Measurements from ENCODE around the gene SLC10A6. TPM values are rescaled to one million over a fixed set of nuclear protein-coding genes. Genes with fewer than 3 reads are reported as not detected.

Gene SLC10A6, protein sequence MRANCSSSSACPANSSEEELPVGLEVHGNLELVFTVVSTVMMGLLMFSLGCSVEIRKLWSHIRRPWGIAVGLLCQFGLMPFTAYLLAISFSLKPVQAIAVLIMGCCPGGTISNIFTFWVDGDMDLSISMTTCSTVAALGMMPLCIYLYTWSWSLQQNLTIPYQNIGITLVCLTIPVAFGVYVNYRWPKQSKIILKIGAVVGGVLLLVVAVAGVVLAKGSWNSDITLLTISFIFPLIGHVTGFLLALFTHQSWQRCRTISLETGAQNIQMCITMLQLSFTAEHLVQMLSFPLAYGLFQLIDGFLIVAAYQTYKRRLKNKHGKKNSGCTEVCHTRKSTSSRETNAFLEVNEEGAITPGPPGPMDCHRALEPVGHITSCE
- total RNA-seq (2021), result not detected in 2 replicates
- long read RNA-seq, result 0 reads

DNA sequence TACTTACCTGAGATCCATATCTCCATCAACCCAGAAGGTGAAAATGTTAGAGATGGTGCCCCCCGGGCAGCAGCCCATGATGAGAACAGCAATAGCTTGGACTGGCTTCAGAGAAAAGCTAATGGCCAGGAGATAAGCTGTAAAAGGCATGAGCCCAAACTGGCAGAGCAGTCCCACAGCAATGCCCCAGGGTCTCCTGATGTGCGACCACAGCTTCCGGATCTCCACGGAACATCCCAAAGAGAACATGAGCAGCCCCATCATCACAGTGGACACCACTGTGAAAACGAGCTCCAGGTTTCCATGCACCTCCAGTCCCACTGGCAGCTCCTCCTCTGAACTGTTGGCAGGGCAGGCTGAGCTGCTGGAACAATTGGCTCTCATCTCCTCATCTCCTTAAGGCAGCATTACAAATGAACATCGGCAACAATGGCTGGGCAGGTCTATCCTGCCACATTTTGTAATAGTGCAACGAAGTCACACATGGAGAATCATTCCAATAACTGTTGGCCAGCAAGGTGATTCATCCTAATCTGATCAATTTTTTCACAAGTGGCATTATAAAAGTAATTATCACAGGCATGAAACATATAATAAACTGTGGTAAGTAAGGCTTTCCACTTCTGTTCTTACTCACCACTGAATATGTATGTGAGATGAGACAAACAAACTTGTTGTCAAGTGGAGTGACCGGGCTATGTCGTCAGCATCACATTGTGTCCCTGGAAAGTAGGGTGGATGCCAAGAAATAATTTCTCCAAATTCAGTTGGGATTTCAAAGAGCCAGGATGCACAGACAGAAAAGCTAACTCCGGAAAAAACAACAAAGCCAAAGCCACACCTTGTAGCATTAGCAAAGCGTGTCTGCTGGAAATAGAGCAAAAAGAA, at the start of gene SLC10A6:
Gene SLC10A6, minus strand, starts transcription at position 653 of the 888 bp plus-strand sequence. Its CDS starts 269 bp downstream, at position 384.
- Histone ChIP-seq H3K23ac (ENCODE audit: insufficient read length, low read depth, low read length) (no peak within 1 kb of the TSS), H2BK15ac (ENCODE audit: low read depth, low read length) (no peak within 1 kb of the TSS), H3K9ac (ENCODE audit: extremely low read depth, insufficient read length, low read length) (no peak within 1 kb of the TSS), H3K4ac (ENCODE audit: low read depth, low read length) (no peak within 1 kb of the TSS), H3K4me1 (ENCODE audit: insufficient read depth, low read length) (no peaks in the 10 kb centered on the region; the same call in 1 of the 2 replicates), H3T11ph (ENCODE audit: low read length) (no peak within 1 kb of the TSS), H3K4me2 (ENCODE audit: insufficient read depth, insufficient read length, low read length) (no peak within 1 kb of the TSS), H4K20me1 (ENCODE audit: control insufficient read depth, insufficient read depth, insufficient read length) (no peaks in the 10 kb centered on the region), H3K14ac (ENCODE audit: insufficient read depth, low read length) (no peak within 1 kb of the TSS; the same call in 1 of the 2 replicates), H3K79me1 (ENCODE audit: insufficient read depth, low read depth, low read length, poor library complexity, severe bottlenecking) (no peaks in the 10 kb centered on the region), H4K91ac (ENCODE audit: insufficient read length, low read depth, low read length) (no peak within 1 kb of the TSS), H2BK12ac (ENCODE audit: insufficient read length, low read depth, low read length) (no peak within 1 kb of the TSS), H2BK20ac (ENCODE audit: low read depth, low read length, poor library complexity, severe bottlenecking) (no peak within 1 kb of the TSS), H3K27ac (ENCODE audit: insufficient read length, low read depth, low read length) (no peak within 1 kb of the TSS), H4K5ac (ENCODE audit: insufficient read length, low read depth, low read length) (no peak within 1 kb of the TSS), H4K8ac (replicated peaks; ENCODE audit: insufficient read length, low read depth, low read length) (no peak within 1 kb of the TSS), H2BK120ac (ENCODE audit: low read depth, low read length, poor library complexity, severe bottlenecking) (no peak within 1 kb of the TSS), H2AFZ (ENCODE audit: low read length) (no peak within 1 kb of the TSS), H3K23me2 (ENCODE audit: insufficient read length, low read depth, low read length, poor library complexity, severe bottlenecking) (no peaks in the 10 kb centered on the region), H3K79me2 (ENCODE audit: insufficient read depth, low read length) (no peaks in the 10 kb centered on the region), H3K9me3 (ENCODE audit: control insufficient read depth, low read depth, low read length) (no peaks in the 10 kb centered on the region), H2BK5ac (ENCODE audit: insufficient read length, low read length) (no peak within 1 kb of the TSS), H2AK5ac (ENCODE audit: insufficient read length, low read length) (no peak within 1 kb of the TSS), H3K56ac (ENCODE audit: insufficient read length, low read depth, low read length) (no peak within 1 kb of the TSS), H3K18ac (ENCODE audit: insufficient read length, low read depth, low read length) (no peak within 1 kb of the TSS), H3K27me3 (ENCODE audit: insufficient read depth, low read length) (no peaks in the 10 kb centered on the region)
- Mint-ChIP-seq H3K4me1 (peaks cover 14% of the 10 kb centered on the region in 2 experiments), H3K36me3 (ENCODE audit: insufficient read depth in 1 of 3, low read depth in 3 of 3) (no peaks in the 10 kb centered on the region), H3K4me3 (no peak within 1 kb of the TSS), H3K27ac (no peak within 1 kb of the TSS), H3K27me3 (ENCODE audit: low read depth) (peaks cover 14% of the 10 kb centered on the region), H3K9me3 (no peaks in the 10 kb centered on the region)
- TF ChIP-seq, protein P1, sequence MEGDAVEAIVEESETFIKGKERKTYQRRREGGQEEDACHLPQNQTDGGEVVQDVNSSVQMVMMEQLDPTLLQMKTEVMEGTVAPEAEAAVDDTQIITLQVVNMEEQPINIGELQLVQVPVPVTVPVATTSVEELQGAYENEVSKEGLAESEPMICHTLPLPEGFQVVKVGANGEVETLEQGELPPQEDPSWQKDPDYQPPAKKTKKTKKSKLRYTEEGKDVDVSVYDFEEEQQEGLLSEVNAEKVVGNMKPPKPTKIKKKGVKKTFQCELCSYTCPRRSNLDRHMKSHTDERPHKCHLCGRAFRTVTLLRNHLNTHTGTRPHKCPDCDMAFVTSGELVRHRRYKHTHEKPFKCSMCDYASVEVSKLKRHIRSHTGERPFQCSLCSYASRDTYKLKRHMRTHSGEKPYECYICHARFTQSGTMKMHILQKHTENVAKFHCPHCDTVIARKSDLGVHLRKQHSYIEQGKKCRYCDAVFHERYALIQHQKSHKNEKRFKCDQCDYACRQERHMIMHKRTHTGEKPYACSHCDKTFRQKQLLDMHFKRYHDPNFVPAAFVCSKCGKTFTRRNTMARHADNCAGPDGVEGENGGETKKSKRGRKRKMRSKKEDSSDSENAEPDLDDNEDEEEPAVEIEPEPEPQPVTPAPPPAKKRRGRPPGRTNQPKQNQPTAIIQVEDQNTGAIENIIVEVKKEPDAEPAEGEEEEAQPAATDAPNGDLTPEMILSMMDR (conservative IDR thresholded peaks at IDR 0.05), result no peak
- no CpG with 5 or more reads among the region's 11 CpGs for WGBS (ENCODE audit: extremely low coverage, insufficient read length, low lambda C conversion rate)
- DNase-seq, result no peak

All from H9 (cell line).